Measurements from ENCODE around the gene MSI2. TPM values are rescaled to one million over a fixed set of nuclear protein-coding genes. Genes with fewer than 3 reads are reported as not detected.

MSI2 gene
- total RNA-seq, 2 experiments from 2014 or later: 59.6 to 61.7 TPM

- Mint-ChIP-seq H3K27me3 (no peaks in the 10 kb centered on the region), H3K9me3 (peaks cover 6% of the 10 kb centered on the region), H3K36me3 (ENCODE audit: low read depth) (peaks cover 13% of the 10 kb centered on the region), H3K27ac (no peak overlapping the region), H3K4me3 (no peak overlapping the region), H3K4me1 (ENCODE audit: low read depth) (peaks cover 21% of the 10 kb centered on the region)
- TF ChIP-seq, protein P1, sequence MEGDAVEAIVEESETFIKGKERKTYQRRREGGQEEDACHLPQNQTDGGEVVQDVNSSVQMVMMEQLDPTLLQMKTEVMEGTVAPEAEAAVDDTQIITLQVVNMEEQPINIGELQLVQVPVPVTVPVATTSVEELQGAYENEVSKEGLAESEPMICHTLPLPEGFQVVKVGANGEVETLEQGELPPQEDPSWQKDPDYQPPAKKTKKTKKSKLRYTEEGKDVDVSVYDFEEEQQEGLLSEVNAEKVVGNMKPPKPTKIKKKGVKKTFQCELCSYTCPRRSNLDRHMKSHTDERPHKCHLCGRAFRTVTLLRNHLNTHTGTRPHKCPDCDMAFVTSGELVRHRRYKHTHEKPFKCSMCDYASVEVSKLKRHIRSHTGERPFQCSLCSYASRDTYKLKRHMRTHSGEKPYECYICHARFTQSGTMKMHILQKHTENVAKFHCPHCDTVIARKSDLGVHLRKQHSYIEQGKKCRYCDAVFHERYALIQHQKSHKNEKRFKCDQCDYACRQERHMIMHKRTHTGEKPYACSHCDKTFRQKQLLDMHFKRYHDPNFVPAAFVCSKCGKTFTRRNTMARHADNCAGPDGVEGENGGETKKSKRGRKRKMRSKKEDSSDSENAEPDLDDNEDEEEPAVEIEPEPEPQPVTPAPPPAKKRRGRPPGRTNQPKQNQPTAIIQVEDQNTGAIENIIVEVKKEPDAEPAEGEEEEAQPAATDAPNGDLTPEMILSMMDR (IDR thresholded peaks at IDR 0.05): no peak
- no peak for ATAC-seq
- ChIA-PET CTCF (interaction anchor here (1.7 kb wide), 1 partner anchor 78 kb away, joined by 6 read pairs; no protein-coding TSS in a partner anchor), POLR2A (no interaction called here)
- no peak for DNase-seq
- intact Hi-C loops (cut with micrococcal nuclease): no loop called here
Measured at GRCh38 chr17:57593739-57594462, 337.6 kb downstream of the MSI2 start.

GRCh38 chr17:57594767-57595166 is 338.4 kb downstream of the MSI2 start:
- ChIA-PET CTCF (interaction anchor here (1.3 to 1.7 kb wide), 2 partner anchors 77 to 352 kb away, joined by 4 to 6 read pairs; no protein-coding TSS in a partner anchor), POLR2A (interaction anchor here (0.6 kb wide), 1 partner anchor 28 kb away, joined by 3 read pairs; no protein-coding TSS in a partner anchor)
- TF ChIP-seq, protein P1 (IDR thresholded peaks at IDR 0.05): no peak
- H3K4me3 Mint-ChIP-seq: no peak overlapping the region
- peaks cover 30% of the 10 kb centered on the region for H3K4me1 Mint-ChIP-seq (ENCODE audit: low read depth)
- ATAC-seq: no peak
- H3K9me3 Mint-ChIP-seq: peaks cover 6% of the 10 kb centered on the region
- intact Hi-C loops (cut with micrococcal nuclease): no loop called here
- no peak overlapping the region for H3K27ac Mint-ChIP-seq
- DNase-seq: no peak
- no peaks in the 10 kb centered on the region for H3K27me3 Mint-ChIP-seq
- H3K36me3 Mint-ChIP-seq (ENCODE audit: low read depth): peaks cover 13% of the 10 kb centered on the region

GRCh38 chr17:57595426-57595825 is 339.1 kb downstream of the MSI2 start:
- DNase-seq: no peak
- TF ChIP-seq, protein P1 (IDR thresholded peaks at IDR 0.05): no peak
- ATAC-seq: no peak
- H3K4me3 Mint-ChIP-seq: no peak overlapping the region
- POLR2A ChIA-PET: interaction anchor here (0.6 kb wide), 1 partner anchor 29 kb away, joined by 3 read pairs; no protein-coding TSS in a partner anchor
- intact Hi-C loops (cut with micrococcal nuclease): no loop called here
- peaks cover 6% of the 10 kb centered on the region for H3K9me3 Mint-ChIP-seq
- no peaks in the 10 kb centered on the region for H3K27me3 Mint-ChIP-seq
- CTCF ChIA-PET: interaction anchor here (1.3 to 1.7 kb wide), 2 partner anchors 76 to 352 kb away, joined by 4 to 6 read pairs; no protein-coding TSS in a partner anchor
- peak overlapping the region; percentile 47 for H3K27ac Mint-ChIP-seq
- peaks cover 13% of the 10 kb centered on the region for H3K36me3 Mint-ChIP-seq (ENCODE audit: low read depth)
- peaks cover 37% of the 10 kb centered on the region for H3K4me1 Mint-ChIP-seq (ENCODE audit: low read depth)

DNA sequence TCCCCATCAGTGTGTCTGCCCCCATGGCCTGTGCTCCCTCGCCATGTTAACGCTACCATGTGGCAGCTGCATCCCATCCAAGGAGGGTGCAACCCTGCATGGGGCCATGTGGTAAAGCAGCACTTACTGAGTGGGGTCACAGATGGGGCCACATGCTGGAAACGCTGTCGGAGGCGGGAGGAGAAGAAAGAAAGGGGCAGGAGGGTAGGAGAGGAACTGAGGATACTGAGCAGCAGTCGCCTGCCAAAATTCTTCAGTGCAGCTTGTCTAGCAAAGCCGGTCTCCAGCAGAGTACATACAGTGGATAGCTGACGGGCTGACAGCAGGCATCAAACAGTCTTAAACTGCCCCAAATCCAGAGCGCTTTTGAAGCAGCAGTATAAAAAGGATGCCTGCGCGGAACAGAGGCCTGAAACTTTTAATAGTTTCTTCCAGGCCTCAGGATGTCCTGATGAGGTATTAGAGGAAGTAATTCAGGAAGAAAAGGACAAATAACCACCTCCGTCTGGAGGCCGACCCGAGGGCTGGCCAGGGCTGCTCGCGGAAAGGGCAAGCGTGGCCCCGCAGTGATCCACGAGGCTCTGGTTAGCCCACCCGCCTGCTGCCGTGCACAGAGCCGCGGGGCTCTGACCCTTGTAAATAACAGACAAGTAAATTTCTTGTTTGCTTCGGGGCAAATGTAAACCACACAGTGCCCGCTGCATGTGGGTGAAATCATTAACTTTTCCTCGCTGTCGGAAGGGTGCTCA is 339.8 kb downstream of the MSI2 start:
- DNase-seq: no peak
- POLR2A ChIA-PET: no interaction called here
- TF ChIP-seq, protein P1 (IDR thresholded peaks at IDR 0.05): no peak
- intact Hi-C loops (cut with micrococcal nuclease): no loop called here
- H3K9me3 Mint-ChIP-seq: peaks cover 6% of the 10 kb centered on the region
- CTCF ChIA-PET: interaction anchor here (1.3 to 1.7 kb wide), 2 partner anchors 76 to 353 kb away, joined by 4 to 6 read pairs; no protein-coding TSS in a partner anchor
- ATAC-seq: no peak
- H3K36me3 Mint-ChIP-seq (ENCODE audit: low read depth): peaks cover 15% of the 10 kb centered on the region
- no peak overlapping the region for H3K4me3 Mint-ChIP-seq
- H3K27ac Mint-ChIP-seq: peak overlapping the region; percentile 41
- H3K4me1 Mint-ChIP-seq (ENCODE audit: low read depth): peaks cover 44% of the 10 kb centered on the region
- no peaks in the 10 kb centered on the region for H3K27me3 Mint-ChIP-seq

Data from activated CD8-positive, alpha-beta T cell treated with anti-CD3 and anti-CD28 coated beads for 36 hours (primary cell).